OCI-LY3 (cell line): Measurements from ENCODE around the gene EPM2A.

Experiments
- H2AFZ ChIP-seq: fragments of 200-600, 300-600 bp; shearing (Covaris generic); 2 replicates; pipeline ENCODE4 v1.6.0; 2014; ENCODE audit warnings: antibody characterized with exemption, low read depth, low read length
- H3K27ac ChIP-seq: fragments of 200-600, 300-600 bp; sonication (generic); 2 replicates; pipeline ENCODE4 v1.5.1; 2014; ENCODE audit warnings: mild to moderate bottlenecking, low read length, moderate library complexity, mixed read lengths
- H3K27me3 ChIP-seq: fragments of 200-600, 300-600 bp; sonication (generic); 2 replicates; pipeline ENCODE4 v1.6.1; 2014; ENCODE audit warnings: low read depth, low read length, mixed read lengths
- H3K36me3 ChIP-seq: fragments of 200-600, 300-600 bp; sonication (generic); replicated peaks from 2 replicates; pipeline ENCODE3; 2014; ENCODE audit warnings: low read depth, low read length, mixed read lengths
- H3K4me1 ChIP-seq: fragments of 300-600, 200-600 bp; sonication (generic); 2 replicates; pipeline ENCODE4 v1.6.1; 2014; ENCODE audit warnings: low read length, mixed read lengths
- H3K4me2 ChIP-seq: fragments of 200-600, 300-600 bp; sonication (generic); 2 replicates; pipeline ENCODE4 v1.6.1; 2014; ENCODE audit warnings: low read length, mixed read lengths
- H3K4me3 ChIP-seq: fragments of 300-600, 200-600 bp; sonication (generic); 2 replicates; pipeline ENCODE4 v1.5.1; 2014; ENCODE audit warnings: antibody characterized with exemption, mild to moderate bottlenecking, low read length, moderate library complexity
- H3K79me2 ChIP-seq: fragments of 300-600, 200-600 bp; shearing (Covaris generic); 2 replicates; pipeline ENCODE4 v1.6.1; 2014; ENCODE audit warnings: mild to moderate bottlenecking, low read length, mixed read lengths
- H3K9ac ChIP-seq: fragments of 300-600, 200-600 bp; shearing (Covaris generic); 2 replicates; pipeline ENCODE4 v1.6.0; 2014; ENCODE audit warnings: mild to moderate bottlenecking, low read length, moderate library complexity
- H3K9me3 ChIP-seq: fragments of 200-600, 300-600 bp; shearing (Covaris generic); 2 replicates; pipeline ENCODE4 v1.6.1; 2014; ENCODE audit warnings: low read length, mixed read lengths; ENCODE audit not compliant: insufficient read depth
- H4K20me1 ChIP-seq: fragments of 200-600, 300-600 bp; sonication (generic); 2 replicates; pipeline ENCODE4 v1.6.1; 2016; ENCODE audit warnings: low read length, mixed read lengths; ENCODE audit not compliant: insufficient read depth
- EZH2phosphoT487 ChIP-seq: fragments of 200-600 bp; shearing (Covaris generic); IDR thresholded peaks from 2 replicates; pipeline ENCODE4 v1.6.1; 2018; ENCODE audit warnings: antibody characterized with exemption, mixed run types, low read depth
- TF ChIP-seq, protein P1 (sequence below): fragments of 200-600, 300-600 bp; sonication (generic); IDR thresholded peaks from 2 replicates; pipeline ENCODE4 v1.5.1; 2014; ENCODE audit warnings: antibody characterized with exemption, low read length, low read depth

The EPM2A gene

DNA sequence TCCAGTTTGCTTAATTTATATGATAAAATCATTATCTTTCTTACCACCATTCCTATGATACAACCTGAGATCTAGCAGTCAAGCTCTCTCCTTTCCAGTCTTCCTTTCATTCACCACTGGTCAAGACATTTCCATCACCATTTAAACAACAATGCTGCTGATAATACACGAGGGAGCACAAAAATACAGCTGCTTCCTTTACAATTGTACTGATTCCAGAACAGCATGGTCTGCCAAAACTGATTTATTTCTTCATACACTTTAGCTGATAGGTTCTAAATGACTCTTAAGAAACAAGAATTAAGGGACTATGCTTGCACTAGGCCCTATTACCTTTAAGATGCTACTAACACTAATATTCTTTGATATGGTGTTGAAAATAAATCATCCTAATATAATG is 65.0 kb downstream of the EPM2A start:
- no peak overlapping the region for H2AFZ ChIP-seq

DNA sequence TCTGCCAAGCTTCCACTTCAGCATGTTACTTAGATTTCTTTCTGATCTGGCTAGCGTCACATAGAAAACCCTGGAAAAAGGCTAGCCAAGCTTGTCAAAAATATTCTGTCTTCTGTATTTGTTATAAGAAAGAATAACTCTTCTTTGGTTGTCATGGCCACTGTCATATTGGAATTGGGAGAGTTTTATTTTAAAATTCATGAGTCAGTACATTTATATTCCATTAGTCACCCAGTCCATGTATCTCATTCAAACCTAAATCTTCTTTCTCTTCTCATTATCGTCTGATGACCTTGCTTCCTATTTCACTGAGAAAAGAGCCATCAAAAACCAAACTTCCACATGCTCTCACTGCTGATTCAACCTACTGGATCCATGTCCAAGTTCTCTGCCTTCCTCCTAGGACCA is 65.7 kb downstream of the EPM2A start:
- no peaks in the 10 kb centered on the region for H3K36me3 ChIP-seq
- H3K9ac ChIP-seq: no peak overlapping the region
- no peak overlapping the region for H3K4me2 ChIP-seq
- no peaks in the 10 kb centered on the region for H4K20me1 ChIP-seq
- H3K4me3 ChIP-seq: no peak overlapping the region
- no peak overlapping the region for H2AFZ ChIP-seq
- H3K9me3 ChIP-seq: no peaks in the 10 kb centered on the region
- no peaks in the 10 kb centered on the region for H3K27me3 ChIP-seq
- TF ChIP-seq EZH2phosphoT487: no peak
- TF ChIP-seq, protein P1, sequence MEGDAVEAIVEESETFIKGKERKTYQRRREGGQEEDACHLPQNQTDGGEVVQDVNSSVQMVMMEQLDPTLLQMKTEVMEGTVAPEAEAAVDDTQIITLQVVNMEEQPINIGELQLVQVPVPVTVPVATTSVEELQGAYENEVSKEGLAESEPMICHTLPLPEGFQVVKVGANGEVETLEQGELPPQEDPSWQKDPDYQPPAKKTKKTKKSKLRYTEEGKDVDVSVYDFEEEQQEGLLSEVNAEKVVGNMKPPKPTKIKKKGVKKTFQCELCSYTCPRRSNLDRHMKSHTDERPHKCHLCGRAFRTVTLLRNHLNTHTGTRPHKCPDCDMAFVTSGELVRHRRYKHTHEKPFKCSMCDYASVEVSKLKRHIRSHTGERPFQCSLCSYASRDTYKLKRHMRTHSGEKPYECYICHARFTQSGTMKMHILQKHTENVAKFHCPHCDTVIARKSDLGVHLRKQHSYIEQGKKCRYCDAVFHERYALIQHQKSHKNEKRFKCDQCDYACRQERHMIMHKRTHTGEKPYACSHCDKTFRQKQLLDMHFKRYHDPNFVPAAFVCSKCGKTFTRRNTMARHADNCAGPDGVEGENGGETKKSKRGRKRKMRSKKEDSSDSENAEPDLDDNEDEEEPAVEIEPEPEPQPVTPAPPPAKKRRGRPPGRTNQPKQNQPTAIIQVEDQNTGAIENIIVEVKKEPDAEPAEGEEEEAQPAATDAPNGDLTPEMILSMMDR: no peak
- no peaks in the 10 kb centered on the region for H3K79me2 ChIP-seq
- no peaks in the 10 kb centered on the region for H3K4me1 ChIP-seq
- no peak overlapping the region for H3K27ac ChIP-seq

More for the DNA sequence above, 65.0 kb downstream of the EPM2A start:
- H3K9me3 ChIP-seq: no peaks in the 10 kb centered on the region
- H3K4me1 ChIP-seq: no peaks in the 10 kb centered on the region
- H3K27me3 ChIP-seq: no peaks in the 10 kb centered on the region
- H3K4me2 ChIP-seq: no peak overlapping the region
- no peak overlapping the region for H3K4me3 ChIP-seq
- no peaks in the 10 kb centered on the region for H3K79me2 ChIP-seq
- H3K9ac ChIP-seq: no peak overlapping the region
- no peak overlapping the region for H3K27ac ChIP-seq
- TF ChIP-seq EZH2phosphoT487: no peak
- TF ChIP-seq, protein P1: no peak
- H3K36me3 ChIP-seq: no peaks in the 10 kb centered on the region
- no peaks in the 10 kb centered on the region for H4K20me1 ChIP-seq

DNA sequence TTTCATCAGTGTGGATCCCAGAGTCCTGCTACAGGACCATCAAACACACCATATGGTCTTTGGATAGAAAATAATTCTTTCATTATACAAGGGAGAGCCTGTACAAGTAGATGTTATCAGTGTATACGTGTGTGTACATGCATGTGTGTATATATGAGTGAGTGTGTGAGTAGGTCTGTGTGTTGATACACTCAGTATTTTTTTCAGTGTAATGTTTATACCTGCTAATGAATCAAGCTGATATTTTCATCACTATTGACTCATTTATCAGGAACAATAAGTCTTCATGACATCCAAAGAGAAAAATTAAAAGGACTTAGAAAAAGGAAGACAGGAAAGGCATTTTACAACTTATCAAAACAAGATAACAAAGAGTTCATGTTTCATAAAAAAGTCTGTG is 66.5 kb downstream of the EPM2A start:
- H3K4me1 ChIP-seq: no peaks in the 10 kb centered on the region
- H3K9me3 ChIP-seq: no peaks in the 10 kb centered on the region
- H3K27me3 ChIP-seq: no peaks in the 10 kb centered on the region
- H3K9ac ChIP-seq: no peak overlapping the region
- no peaks in the 10 kb centered on the region for H3K79me2 ChIP-seq
- H3K27ac ChIP-seq: no peak overlapping the region
- no peaks in the 10 kb centered on the region for H4K20me1 ChIP-seq
- TF ChIP-seq EZH2phosphoT487: no peak
- TF ChIP-seq, protein P1: no peak
- no peak overlapping the region for H3K4me2 ChIP-seq
- no peak overlapping the region for H2AFZ ChIP-seq
- no peak overlapping the region for H3K4me3 ChIP-seq
- H3K36me3 ChIP-seq: no peaks in the 10 kb centered on the region

DNA sequence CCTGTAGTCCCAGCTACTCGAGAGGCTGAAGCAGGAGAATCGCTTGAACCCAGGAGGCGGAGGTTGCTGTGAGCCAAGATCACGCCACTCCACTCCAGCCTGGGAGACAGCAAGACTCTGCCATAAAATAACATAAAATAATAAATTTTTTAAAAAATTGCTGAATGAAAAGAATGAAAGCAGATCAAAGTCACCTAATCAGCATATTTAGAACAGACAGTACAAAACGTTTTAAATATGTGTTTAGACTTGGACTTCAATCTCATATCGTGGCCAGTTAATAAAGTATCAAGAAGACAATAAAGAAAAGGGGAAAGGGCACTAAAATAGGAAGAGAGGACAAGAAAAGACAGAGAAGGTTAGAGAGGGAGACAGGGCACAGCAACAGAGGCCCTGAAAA is 74.6 kb downstream of the EPM2A start:
- no peaks in the 10 kb centered on the region for H3K79me2 ChIP-seq
- H2AFZ ChIP-seq: no peak overlapping the region
- no peak overlapping the region for H3K9ac ChIP-seq
- no peaks in the 10 kb centered on the region for H3K9me3 ChIP-seq
- H3K27ac ChIP-seq: peak overlapping the region; percentile 30; the same call in 1 of the 2 replicates
- H3K4me1 ChIP-seq: peaks cover 23% of the 10 kb centered on the region
- H3K27me3 ChIP-seq: no peaks in the 10 kb centered on the region
- peak overlapping the region; percentile 42 for H3K4me2 ChIP-seq
- TF ChIP-seq EZH2phosphoT487: no peak
- TF ChIP-seq, protein P1: no peak
- no peaks in the 10 kb centered on the region for H3K36me3 ChIP-seq
- H4K20me1 ChIP-seq: no peaks in the 10 kb centered on the region
- H3K4me3 ChIP-seq: no peak overlapping the region
